ENCODE data around the gene PPP1CA. TPM values are rescaled to one million over a fixed set of nuclear protein-coding genes. Genes with fewer than 3 reads are reported as not detected.

The PPP1CA gene
- total and polyA plus RNA-seq, 11 donors: 90.3 to 207 (median 105) TPM

GRCh38 chr11:67412495-67413179 is 11.0 kb upstream of the PPP1CA start:
- no peaks in the 10 kb centered on the region for H3K36me3 ChIP-seq
- intact Hi-C loops (cut with DNase I): no loop called here
- 61 to 83% (median 76%) methylated on average over 5 to 9 of the region's 9 CpGs for WGBS, 4 donors
- H3K9me3 ChIP-seq: no peaks in the 10 kb centered on the region
- H3K27ac ChIP-seq: no peak overlapping the region
- H3K4me3 ChIP-seq: no peak overlapping the region
- peaks cover 0 to 56% (median 16%) of the 10 kb centered on the region in 9 donors for H3K27me3 ChIP-seq
- no peak for TF ChIP-seq POLR2A (IDR thresholded peaks at IDR 0.05)
- no peak for TF ChIP-seq CTCF (IDR thresholded peaks at IDR 0.05)
- ATAC-seq: no peak
- DNase-seq: no peak
- H3K4me1 ChIP-seq: peaks cover 3 to 52% (median 17%) of the 10 kb centered on the region in 12 donors

GRCh38 chr11:67411785-67412152 is 10.1 kb upstream of the PPP1CA start:
- no peaks in the 10 kb centered on the region for H3K9me3 ChIP-seq

DNA sequence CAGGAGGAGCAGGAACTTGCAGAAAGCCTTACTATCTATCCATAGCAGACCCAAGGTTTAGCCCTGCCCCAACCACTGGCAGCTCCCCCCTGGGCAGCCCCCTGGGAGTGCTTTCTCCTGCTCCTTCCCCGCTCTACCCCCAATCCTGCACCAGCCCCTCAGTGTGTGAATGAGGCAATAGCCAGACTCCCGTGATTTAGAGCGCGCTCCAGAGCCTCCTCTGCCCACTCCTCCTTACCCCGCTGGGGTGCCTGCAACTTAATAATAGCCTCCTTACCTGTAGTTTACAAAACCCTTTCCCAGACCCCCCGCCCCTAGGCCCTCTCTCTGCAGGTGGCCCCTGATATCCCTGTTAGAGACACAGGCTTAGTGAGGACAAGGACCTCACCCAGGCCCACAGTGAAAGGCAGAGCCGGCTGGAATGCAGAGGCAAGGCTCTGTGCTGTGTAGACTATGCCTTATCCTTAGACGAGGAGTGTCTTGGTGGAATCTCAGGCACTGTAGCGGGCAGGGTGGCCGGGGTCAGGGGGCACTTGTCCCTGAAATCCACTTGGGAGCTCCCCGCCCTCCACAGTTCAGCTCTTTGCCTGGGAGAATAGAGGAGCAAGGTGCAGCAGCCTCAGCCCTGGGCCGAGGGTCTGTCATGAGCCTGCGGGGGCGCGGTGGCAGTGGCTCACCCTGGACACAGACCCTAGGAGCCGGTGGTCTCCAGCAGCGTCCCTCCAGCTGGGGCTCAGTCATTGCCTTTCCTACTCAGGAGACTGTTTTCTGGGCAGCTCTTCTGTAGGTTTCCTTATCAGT is 9.5 kb upstream of the PPP1CA start:
- Histone ChIP-seq H3K4me1 (peaks cover 0 to 37% (median 8%) of the 10 kb centered on the region in 12 donors), H3K27ac (no peak overlapping the region), H3K36me3 (no peaks in the 10 kb centered on the region), H3K27me3 (peaks cover 0 to 56% (median 16%) of the 10 kb centered on the region in 9 donors), H3K9me3 (no peaks in the 10 kb centered on the region), H3K4me3 (no peak overlapping the region)
- 72 to 82% (median 76%) methylated on average over 17 of the region's 17 CpGs for WGBS, 4 donors
- intact Hi-C loops (cut with DNase I): no loop called here
- no peak for TF ChIP-seq POLR2A (IDR thresholded peaks at IDR 0.05)
- TF ChIP-seq CTCF (IDR thresholded peaks at IDR 0.05): no peak
- ATAC-seq (no peak), DNase-seq (no peak)

More at GRCh38 chr11:67411785-67412152, 10.1 kb upstream of the PPP1CA start:
- Histone ChIP-seq H3K27ac (no peak overlapping the region), H3K27me3 (peaks cover 0 to 56% (median 16%) of the 10 kb centered on the region in 9 donors), H3K4me1 (peaks cover 0 to 43% (median 12%) of the 10 kb centered on the region in 12 donors), H3K36me3 (no peaks in the 10 kb centered on the region), H3K4me3 (no peak overlapping the region)
- intact Hi-C loops (cut with DNase I): no loop called here
- TF ChIP-seq POLR2A (IDR thresholded peaks at IDR 0.05) (no peak), CTCF (IDR thresholded peaks at IDR 0.05) (no peak)
- ATAC-seq (no peak), DNase-seq (no peak)
- 64 to 71% (median 66%) methylated on average over 7 of the region's 7 CpGs for WGBS, 4 donors

DNA sequence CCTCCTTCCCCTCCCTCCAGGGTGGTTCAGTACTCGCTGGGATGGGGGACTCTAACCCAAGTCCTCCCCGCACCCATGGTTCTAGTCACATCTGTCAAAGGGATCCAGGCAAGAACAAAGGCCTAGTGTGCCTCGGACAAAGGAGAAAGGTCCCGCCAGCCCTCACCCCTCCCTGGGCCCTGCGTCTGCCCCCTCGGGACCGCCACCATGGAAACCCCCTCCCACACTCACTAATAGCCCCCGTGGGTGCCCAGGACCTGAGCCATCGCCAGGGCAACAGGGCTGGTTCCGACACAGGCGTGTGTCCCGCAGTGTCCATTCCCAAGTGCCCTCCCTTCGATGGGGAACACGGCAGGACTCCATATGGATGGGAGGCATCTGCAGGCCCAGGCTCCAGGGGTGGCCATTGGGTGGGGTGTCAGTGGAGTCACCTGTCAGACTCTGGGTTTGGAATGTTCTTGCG is 8.7 kb upstream of the PPP1CA start:
- peaks cover 0 to 55% (median 16%) of the 10 kb centered on the region in 9 donors for H3K27me3 ChIP-seq
- ATAC-seq (no peak), DNase-seq (no peak)
- peak overlapping the region in 1 of 12 donors; percentile 91 for H3K27ac ChIP-seq
- no peak for TF ChIP-seq POLR2A (IDR thresholded peaks at IDR 0.05)
- TF ChIP-seq CTCF (IDR thresholded peaks at IDR 0.05): no peak
- H3K4me3 ChIP-seq: no peak overlapping the region
- intact Hi-C loops (cut with DNase I): no loop called here
- WGBS, 4 donors: 50 to 88% (median 69%) methylated on average over 2 to 15 of the region's 15 CpGs
- H3K36me3 ChIP-seq: no peaks in the 10 kb centered on the region
- H3K9me3 ChIP-seq: no peaks in the 10 kb centered on the region
- peaks cover 0 to 32% (median 4%) of the 10 kb centered on the region in 12 donors for H3K4me1 ChIP-seq
